Mesenchymal stem cell (in vitro differentiated cells and primary cell): ENCODE results near the gene IRAK1BP1.

Experiments
- DNase-seq: peaks from one replicate; pipeline ENCODE4 v3.0.0-alpha.2; 2013
- H2AFZ ChIP-seq: one replicate; pipeline ENCODE4 v1.6.1; 2013; ENCODE audit warnings: low read depth, mild to moderate bottlenecking, control low read depth, inconsistent platforms, low read length, moderate library complexity
- H2AK5ac ChIP-seq: 2 replicates; pipeline ENCODE4 v1.6.1; 2013; ENCODE audit warnings: low read length, moderate library complexity, mild to moderate bottlenecking, inconsistent platforms; ENCODE audit not compliant: severe bottlenecking
- H2BK120ac ChIP-seq: one replicate; pipeline ENCODE4 v1.6.1; 2013; ENCODE audit warnings: low read depth, mild to moderate bottlenecking, inconsistent platforms, low read length, moderate library complexity
- H2BK12ac ChIP-seq, 2 experiments: one replicate each; pipeline ENCODE4 v1.6.1; 2013; ENCODE audit warnings: inconsistent platforms in 2 of 2, low read length in 2 of 2, mild to moderate bottlenecking in 2 of 2, moderate library complexity in 2 of 2, control low read depth in 1 of 2
- H2BK15ac ChIP-seq: one replicate; pipeline ENCODE4 v1.6.1; 2013; ENCODE audit warnings: mild to moderate bottlenecking, low read depth, inconsistent platforms; ENCODE audit not compliant: poor library complexity, severe bottlenecking
- H2BK5ac ChIP-seq: 2 replicates; pipeline ENCODE4 v1.6.1; 2013; ENCODE audit warnings: low read depth, mild to moderate bottlenecking, low read length, control low read depth, inconsistent platforms; ENCODE audit not compliant: poor library complexity, severe bottlenecking
- H3K14ac ChIP-seq, 2 experiments: one replicate each; pipeline ENCODE4 v1.6.1; 2013; ENCODE audit warnings: inconsistent platforms in 2 of 2, low read length in 2 of 2, control low read depth in 1 of 2, mild to moderate bottlenecking in 1 of 2, moderate library complexity in 1 of 2
- H3K18ac ChIP-seq, 2 experiments: one replicate each; pipeline ENCODE4 v1.6.1; 2013; ENCODE audit warnings: inconsistent platforms in 2 of 2, low read length in 2 of 2, control low read depth in 1 of 2, low read depth in 1 of 2, mild to moderate bottlenecking in 1 of 2
- H3K23ac ChIP-seq, 2 experiments: one replicate each; pipeline ENCODE4 v1.6.1; 2013; ENCODE audit warnings: inconsistent platforms in 2 of 2, low read length in 2 of 2, mild to moderate bottlenecking in 2 of 2, moderate library complexity in 2 of 2, control low read depth in 1 of 2
- H3K27ac ChIP-seq: 2 replicates; pipeline ENCODE4 v1.5.1; 2013; ENCODE audit warnings: mild to moderate bottlenecking, moderate library complexity, low read length, control low read depth, inconsistent platforms; ENCODE audit not compliant: poor library complexity, severe bottlenecking
- H3K27me3 ChIP-seq, 2 experiments: 2 replicates each; pipeline versions ENCODE4 v1.6.1 to v1.7.0; 2013; ENCODE audit warnings: low read length in 2 of 2, mild to moderate bottlenecking in 2 of 2, moderate library complexity in 2 of 2, control low read depth in 1 of 2, inconsistent platforms in 1 of 2; ENCODE audit not compliant: control insufficient read depth in 1 of 2, insufficient read depth in 1 of 2
- H3K36me3 ChIP-seq, 2 experiments: 2 replicates each; pipeline versions ENCODE4 v1.6.1 to v1.7.0; 2013; ENCODE audit warnings: low read length in 2 of 2, control low read depth in 1 of 2, inconsistent platforms in 1 of 2, low read depth in 1 of 2, mild to moderate bottlenecking in 1 of 2; ENCODE audit not compliant: insufficient read depth in 2 of 2, control insufficient read depth in 1 of 2
- H3K4ac ChIP-seq, 2 experiments: one replicate each; pipeline ENCODE4 v1.6.1; 2013; ENCODE audit warnings: inconsistent platforms in 2 of 2, low read length in 2 of 2, mild to moderate bottlenecking in 2 of 2, moderate library complexity in 2 of 2, control low read depth in 1 of 2, low read depth in 1 of 2
- H3K4me1 ChIP-seq: 2 replicates; pipeline ENCODE4 v1.6.1; 2013; ENCODE audit warnings: low read depth, low read length, control low read depth; ENCODE audit not compliant: control insufficient read depth, insufficient read depth
- H3K4me2 ChIP-seq: 2 replicates; pipeline ENCODE4 v1.6.1; 2013; ENCODE audit warnings: low read length, mild to moderate bottlenecking, inconsistent platforms; ENCODE audit not compliant: poor library complexity, severe bottlenecking
- H3K4me3 ChIP-seq, 2 experiments: 2 replicates each; pipeline versions ENCODE4 v1.5.1 to v1.7.0; 2013; ENCODE audit warnings: low read length in 2 of 2, mild to moderate bottlenecking in 2 of 2, control low read depth in 1 of 2, low read depth in 1 of 2; ENCODE audit not compliant: insufficient read depth in 1 of 2
- H3K79me1 ChIP-seq: replicated peaks from 2 replicates; pipeline ENCODE4 v1.6.1; 2013; ENCODE audit warnings: mild to moderate bottlenecking, control low read depth, low read length, inconsistent platforms; ENCODE audit not compliant: poor library complexity, severe bottlenecking
- H3K9ac ChIP-seq: 2 replicates; pipeline ENCODE4 v1.7.0; 2013; ENCODE audit warnings: mild to moderate bottlenecking, low read length, moderate library complexity
- H3K9me3 ChIP-seq: 2 replicates; pipeline ENCODE4 v1.7.0; 2013; ENCODE audit warnings: mild to moderate bottlenecking, low read length; ENCODE audit not compliant: control insufficient read depth
- H4K8ac ChIP-seq: one replicate; pipeline ENCODE4 v1.6.1; 2013; ENCODE audit warnings: inconsistent platforms, mild to moderate bottlenecking, low read length, moderate library complexity
- H4K91ac ChIP-seq: one replicate; pipeline ENCODE4 v1.6.1; 2013; ENCODE audit warnings: mild to moderate bottlenecking, low read length, inconsistent platforms
- WGBS: methylation state at CpG from one replicate; pipeline ENCODE4 v1.1.7; 2013; ENCODE audit warnings: mixed read lengths; 5-methylcytosine and 5-hydroxymethylcytosine counted together

The IRAK1BP1 gene

DNA sequence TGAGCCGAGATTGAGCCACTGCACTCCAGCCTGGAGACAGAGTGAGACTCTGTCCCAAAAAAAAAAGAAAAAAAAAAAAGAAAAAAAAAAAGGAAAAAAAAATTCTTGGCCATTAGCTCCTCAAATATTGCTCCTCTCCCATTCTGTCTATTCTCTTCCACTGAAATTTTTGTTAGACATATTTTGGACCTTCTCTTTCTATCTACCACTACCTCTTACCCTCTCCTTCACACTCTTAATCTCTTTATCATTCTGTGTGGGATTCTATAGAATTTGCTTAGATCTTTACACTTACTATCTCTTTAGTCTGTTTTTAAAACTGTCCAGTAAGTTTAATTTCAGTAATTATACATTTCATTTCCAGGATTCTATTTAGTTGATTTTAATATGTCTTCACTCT, 85.0 kb downstream of the IRAK1BP1 start:
- Histone ChIP-seq H3K4ac (no peak overlapping the region), H2BK15ac (no peak overlapping the region), H3K4me3 (no peak overlapping the region), H3K27me3 (no peaks in the 10 kb centered on the region), H3K4me1 (peaks cover 2% of the 10 kb centered on the region), H2BK120ac (no peak overlapping the region), H3K79me1 (peaks cover 12% of the 10 kb centered on the region), H4K8ac (no peak overlapping the region), H4K91ac (no peak overlapping the region), H3K27ac (no peak overlapping the region), H2AFZ (no peak overlapping the region), H2BK5ac (no peak overlapping the region), H3K18ac (no peak overlapping the region), H2AK5ac (no peak overlapping the region), H3K23ac (no peak overlapping the region), H3K9me3 (peaks cover 24% of the 10 kb centered on the region), H3K36me3 (peaks cover 19 to 94% of the 10 kb centered on the region in 2 experiments), H3K4me2 (no peak overlapping the region), H3K9ac (no peak overlapping the region), H3K14ac (no peak overlapping the region), H2BK12ac (no peak overlapping the region)
- WGBS: 100% methylated on average over 1 of the region's 1 CpG
- DNase-seq: no peak
